HG02759 (cell line): ENCODE measurements around the gene CHRNE.
"Not testable (repeated sequence)": the region's sequence is repeated elsewhere in the genome, so short reads cannot be mapped to it uniquely, and the experiment has no call there.

Experiments
- ATAC-seq: cut with Tn5 transposase; IDR thresholded peaks from one replicate; pipeline ENCODE4 v1.9.1; 2021; ENCODE audit warnings: mild to moderate bottlenecking, moderate library complexity; ENCODE audit not compliant: unreplicated experiment

The CHRNE gene

GRCh38 chr17:4939796-4940554 is 37.1 kb upstream of the CHRNE start, which contains the start of the genes RNF167 and SLC25A11:
Gene RNF167, plus strand, starts transcription at chr17:4940268. Its CDS starts 642 bp downstream, at chr17:4940910.
Gene SLC25A11, minus strand, starts transcription at chr17:4940046. Its CDS starts 136 bp downstream, at chr17:4939910.
- ATAC-seq, result peak; percentile 83

DNA sequence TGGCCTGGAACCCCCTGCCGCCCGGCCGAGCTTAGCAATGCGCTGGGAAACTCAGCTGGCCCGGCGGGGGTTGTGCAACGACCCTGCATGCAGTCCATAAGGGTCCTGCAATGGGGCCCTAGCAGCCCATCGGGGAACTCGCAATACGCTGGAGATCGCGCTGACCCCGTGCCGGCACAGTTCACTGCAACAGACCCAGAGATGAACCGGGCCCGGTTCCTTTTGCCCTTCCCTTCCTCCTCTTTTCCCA is 36.6 kb upstream of the CHRNE start:
- peak; percentile 7 for ATAC-seq

GRCh38 chr17:4938688-4939545 is 36.0 kb upstream of the CHRNE start:
- no peak for ATAC-seq

DNA sequence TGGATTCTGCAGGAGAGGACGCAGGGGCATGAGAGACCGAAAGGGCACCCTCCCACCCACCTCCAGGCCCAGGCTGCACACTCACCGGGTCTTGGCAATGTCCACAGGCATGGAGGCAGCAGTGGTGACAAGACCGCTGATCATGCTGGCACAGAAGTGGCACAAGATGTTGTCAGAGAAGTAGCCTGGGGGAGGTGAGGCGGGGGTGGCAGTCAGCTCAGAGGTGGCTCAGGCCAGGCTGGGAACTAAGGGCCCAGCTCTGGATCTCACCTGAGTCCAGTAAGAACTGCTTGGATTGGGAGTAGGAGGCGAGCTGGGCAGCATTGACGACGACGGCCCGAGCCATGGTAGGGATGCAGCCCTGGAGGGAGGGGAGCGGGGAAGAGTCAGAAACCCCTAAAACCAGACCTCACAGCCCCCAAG is 35.2 kb upstream of the CHRNE start:
- no peak for ATAC-seq

- ATAC-seq, result no peak
These were observed 34.7 kb upstream of the CHRNE start for GRCh38 chr17:4937553-4937952.

- no peak for ATAC-seq
These were observed 33.5 kb upstream of the CHRNE start for GRCh38 chr17:4936436-4936835.

GRCh38 chr17:4935650-4936049 is 32.8 kb upstream of the CHRNE start:
- ATAC-seq, result no peak

DNA sequence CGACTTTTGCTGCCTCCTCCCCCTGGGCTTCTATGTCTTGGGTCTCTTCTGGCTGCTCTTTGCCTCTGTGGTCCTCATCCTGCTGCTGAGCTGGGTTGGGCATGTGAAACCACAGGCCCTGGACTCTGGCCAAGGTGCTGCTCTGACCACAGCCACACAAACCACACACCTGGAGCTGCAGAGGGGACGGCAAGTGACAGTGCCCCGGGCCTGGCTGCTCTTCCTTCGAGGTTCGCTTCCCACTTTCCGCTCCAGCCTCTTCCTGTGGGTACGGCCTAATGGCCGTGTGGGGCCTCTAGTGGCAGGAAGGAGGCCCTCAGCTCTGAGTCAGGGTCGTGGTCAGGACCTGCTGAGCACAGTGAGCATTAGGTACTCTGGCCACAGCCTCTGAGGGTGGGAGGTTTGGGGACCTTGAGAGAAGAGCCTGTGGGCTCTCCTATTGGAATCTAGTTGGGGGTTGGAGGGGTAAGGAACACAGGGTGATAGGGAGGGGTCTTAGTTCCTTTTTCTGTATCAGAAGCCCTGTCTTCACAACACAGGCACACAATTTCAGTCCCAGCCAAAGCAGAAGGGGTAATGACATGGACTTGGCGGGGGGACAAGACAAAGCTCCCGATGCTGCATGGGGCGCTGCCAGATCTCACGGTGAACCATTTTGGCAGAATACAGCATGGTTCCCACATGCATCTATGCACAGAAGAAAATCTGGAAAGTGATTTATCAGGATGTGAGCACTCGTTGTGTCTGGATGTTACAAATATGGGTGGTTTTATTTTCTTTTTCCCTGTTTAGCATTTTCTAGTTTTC is 31.5 kb upstream of the CHRNE start:
- no peak for ATAC-seq

- ATAC-seq, result no peak
These were observed 30.7 kb upstream of the CHRNE start for GRCh38 chr17:4933646-4934045.

GRCh38 chr17:4932756-4933155 is 29.9 kb upstream of the CHRNE start:
- ATAC-seq, result no peak

GRCh38 chr17:4931963-4932362 is 29.1 kb upstream of the CHRNE start, which contains the start of gene GP1BA:
Gene GP1BA, plus strand, starts transcription at chr17:4932277. Its CDS starts 328 bp downstream, at chr17:4932605.
- ATAC-seq, result no peak

DNA sequence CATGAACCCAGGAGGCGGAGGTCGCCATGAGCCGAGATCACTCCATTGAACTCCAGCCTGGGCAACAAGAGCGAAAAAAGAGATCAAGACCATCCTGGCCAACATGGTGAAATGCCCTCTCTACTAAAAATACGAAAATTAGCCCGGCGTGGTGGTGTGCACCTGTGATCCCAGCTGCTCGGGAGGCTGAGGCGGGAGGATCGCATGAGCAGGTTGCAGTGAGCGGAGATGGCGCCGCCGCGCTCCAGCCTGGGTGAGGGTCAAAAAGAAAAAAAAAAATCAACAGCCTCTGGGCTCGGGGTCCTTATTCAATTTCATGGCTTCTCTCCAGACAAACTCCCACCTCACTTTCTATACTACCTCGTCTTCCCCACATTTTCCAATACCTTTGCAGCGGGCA is 26.0 kb upstream of the CHRNE start:
- ATAC-seq, result no peak

- not testable (repeated sequence) for ATAC-seq
These were observed 23.9 kb upstream of the CHRNE start for GRCh38 chr17:4926577-4927335.

- ATAC-seq, result no peak
These were observed 18.4 kb upstream of the CHRNE start for GRCh38 chr17:4921320-4921719.

DNA sequence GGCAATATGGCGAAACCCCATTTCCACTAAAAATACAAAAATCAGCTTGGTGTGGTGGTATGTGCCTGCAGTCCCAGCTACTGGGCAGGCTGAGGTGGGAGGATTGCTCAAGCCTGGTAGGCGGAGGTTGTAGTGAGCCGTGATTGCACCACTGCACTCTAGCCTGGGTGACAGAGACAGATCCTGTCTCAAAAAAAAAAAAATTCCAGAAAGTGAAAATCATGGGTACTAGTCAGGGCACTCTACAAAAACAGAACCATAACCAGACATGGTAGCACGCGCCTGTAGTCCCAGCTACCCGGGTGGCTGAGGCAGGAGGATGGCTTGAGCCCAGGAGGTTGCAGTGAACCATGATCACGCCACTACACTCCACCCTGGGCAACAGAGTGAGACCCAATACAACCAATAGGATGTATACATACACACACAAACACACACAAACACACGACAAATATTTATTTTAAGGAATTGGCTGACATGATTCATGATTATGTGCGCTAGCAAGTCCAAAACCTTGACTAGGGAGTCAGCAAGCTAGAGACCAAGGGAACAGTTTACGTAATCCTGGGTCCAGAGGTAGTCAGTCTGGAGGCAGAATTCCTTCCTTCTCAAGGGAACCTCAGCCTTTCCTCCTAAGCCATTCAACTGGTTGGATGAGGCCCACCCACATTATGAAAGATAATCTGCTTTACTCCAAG is 17.6 kb upstream of the CHRNE start:
- ATAC-seq, result no peak

DNA sequence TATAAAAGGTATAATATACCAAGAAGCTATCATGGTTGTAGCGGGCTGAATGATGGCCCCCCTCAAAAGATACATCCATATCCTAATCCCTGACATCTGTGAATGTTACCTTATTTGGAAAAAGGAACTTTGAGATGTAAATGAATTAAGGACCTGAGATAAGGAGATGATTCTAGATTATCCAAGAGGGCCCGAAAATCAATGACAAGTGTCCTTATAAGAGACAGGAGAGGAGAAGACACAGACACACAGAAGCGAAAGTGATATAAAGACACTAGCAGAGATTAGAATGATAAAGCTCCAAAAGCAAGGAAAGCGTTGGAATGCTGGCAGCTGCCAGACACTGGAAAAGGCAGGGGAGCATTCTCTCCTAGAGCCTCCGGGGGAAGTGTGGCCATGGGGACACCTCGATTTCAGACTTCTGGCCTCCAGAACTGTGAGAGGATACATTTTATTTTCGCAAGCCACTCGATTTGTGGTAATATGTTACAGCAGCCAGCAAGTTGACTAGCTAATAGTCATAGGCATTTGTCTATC is 16.7 kb upstream of the CHRNE start:
- ATAC-seq, result no peak

- not testable (repeated sequence) for ATAC-seq
These were observed 11.7 kb upstream of the CHRNE start for GRCh38 chr17:4914551-4914950.

GRCh38 chr17:4913994-4914393 is 11.1 kb upstream of the CHRNE start:
- no peak for ATAC-seq

- ATAC-seq, result peak; percentile 48
These were observed 6.0 kb upstream of the CHRNE start for GRCh38 chr17:4908711-4909496.
